Neural progenitor cell (in vitro differentiated cells): Measurements from ENCODE around the gene ACTA1.

ENCODE experiments used
- EZH2 ChIP-seq: fragments of 200-600 bp; sonication (generic); IDR thresholded peaks from 2 replicates; pipeline ENCODE4 v1.6.1; 2017; ENCODE audit warnings: antibody characterized with exemption, mild to moderate bottlenecking, moderate library complexity
- TF ChIP-seq, protein P1 (sequence below): fragments of 200-600 bp; sonication (generic); IDR thresholded peaks from 2 replicates; pipeline ENCODE4 v1.5.1; 2017; ENCODE audit warnings: antibody characterized with exemption, mild to moderate bottlenecking

DNA sequence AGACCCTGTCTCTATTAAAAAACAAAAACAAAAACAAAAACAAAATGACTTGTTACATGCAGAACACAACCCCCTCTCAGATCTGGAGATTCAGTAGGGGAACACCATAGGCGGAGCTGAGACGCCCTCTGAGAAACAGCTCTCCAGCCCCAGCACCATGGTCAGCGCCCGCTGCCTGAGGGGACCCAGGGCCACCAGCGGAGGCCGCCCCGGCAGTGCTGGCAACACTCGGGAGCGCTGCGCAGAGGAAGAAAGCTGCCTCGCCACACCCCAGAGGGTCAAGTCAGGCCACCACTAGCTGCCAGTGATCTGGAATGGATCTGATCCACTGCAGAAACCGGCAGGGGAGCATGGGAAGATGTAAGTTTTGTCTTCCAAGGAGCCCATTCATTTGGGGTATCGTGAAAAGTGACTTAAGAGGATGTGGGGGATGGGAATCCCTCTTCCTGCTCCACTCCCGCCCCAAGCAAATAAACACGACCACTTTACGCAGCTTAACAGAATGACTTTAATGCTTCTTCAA is 3.1 kb downstream of the ACTA1 start:
- TF ChIP-seq, protein P1, sequence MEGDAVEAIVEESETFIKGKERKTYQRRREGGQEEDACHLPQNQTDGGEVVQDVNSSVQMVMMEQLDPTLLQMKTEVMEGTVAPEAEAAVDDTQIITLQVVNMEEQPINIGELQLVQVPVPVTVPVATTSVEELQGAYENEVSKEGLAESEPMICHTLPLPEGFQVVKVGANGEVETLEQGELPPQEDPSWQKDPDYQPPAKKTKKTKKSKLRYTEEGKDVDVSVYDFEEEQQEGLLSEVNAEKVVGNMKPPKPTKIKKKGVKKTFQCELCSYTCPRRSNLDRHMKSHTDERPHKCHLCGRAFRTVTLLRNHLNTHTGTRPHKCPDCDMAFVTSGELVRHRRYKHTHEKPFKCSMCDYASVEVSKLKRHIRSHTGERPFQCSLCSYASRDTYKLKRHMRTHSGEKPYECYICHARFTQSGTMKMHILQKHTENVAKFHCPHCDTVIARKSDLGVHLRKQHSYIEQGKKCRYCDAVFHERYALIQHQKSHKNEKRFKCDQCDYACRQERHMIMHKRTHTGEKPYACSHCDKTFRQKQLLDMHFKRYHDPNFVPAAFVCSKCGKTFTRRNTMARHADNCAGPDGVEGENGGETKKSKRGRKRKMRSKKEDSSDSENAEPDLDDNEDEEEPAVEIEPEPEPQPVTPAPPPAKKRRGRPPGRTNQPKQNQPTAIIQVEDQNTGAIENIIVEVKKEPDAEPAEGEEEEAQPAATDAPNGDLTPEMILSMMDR = no peak
- TF ChIP-seq EZH2 = no peak
